HepG2 (cell line): ENCODE measurements around the gene COBLL1. TPM values are rescaled to one million over a fixed set of nuclear protein-coding genes. Genes with fewer than 3 reads are reported as not detected.

Experiments
- CEBPG ChIP-seq: IDR thresholded peaks from 2 replicates; pipeline ENCODE4 v1.6.1; 2016
- DR1 ChIP-seq: sonication (generic); formaldehyde crosslinking; IDR thresholded peaks from 2 replicates; pipeline ENCODE4 v1.8.0; 2021; ENCODE audit warnings: mild to moderate bottlenecking, missing genetic modification reagents, inconsistent platforms
- E2F5 ChIP-seq: sonication (generic); formaldehyde crosslinking; conservative IDR thresholded peaks from 2 replicates; pipeline ENCODE4 v1.4.0; 2020; ENCODE audit warnings: missing genetic modification reagents
- MIXL1 ChIP-seq: IDR thresholded peaks from 2 replicates; pipeline ENCODE4 v1.6.1; 2016
- MLXIP ChIP-seq: sonication (generic); formaldehyde crosslinking; IDR thresholded peaks from 2 replicates; pipeline ENCODE4 v1.9.0; 2021; ENCODE audit warnings: missing genetic modification reagents, borderline replicate concordance
- NCOR1 ChIP-seq: fragments of 200-600 bp; sonication (generic); IDR thresholded peaks from 2 replicates; pipeline ENCODE4 v1.7.0; 2017; ENCODE audit warnings: antibody characterized with exemption, low read length, borderline replicate concordance
- NR2F2 ChIP-seq: IDR thresholded peaks from 2 replicates; pipeline ENCODE4 v1.6.1; 2012; ENCODE audit warnings: low read depth, inconsistent platforms, borderline replicate concordance
- POGZ ChIP-seq: sonication (generic); formaldehyde crosslinking; IDR thresholded peaks from 2 replicates; pipeline ENCODE4 v1.4.0; 2020; ENCODE audit warnings: mild to moderate bottlenecking, missing genetic modification reagents
- PRDM10 ChIP-seq: sonication (generic); formaldehyde crosslinking; IDR thresholded peaks from 2 replicates; pipeline ENCODE4 v1.4.0; 2020; ENCODE audit warnings: low read depth, missing genetic modification reagents
- RFX1 ChIP-seq: fragments of 450-650 bp; IDR thresholded peaks from 2 replicates; pipeline ENCODE4 v1.6.1; 2017
- RFX3 ChIP-seq: IDR thresholded peaks from 2 replicates; pipeline ENCODE4 v1.6.1; 2016; ENCODE audit warnings: missing biosample characterization, missing genetic modification reagents
- TEAD2 ChIP-seq: sonication (generic); formaldehyde crosslinking; IDR thresholded peaks from 2 replicates; pipeline ENCODE4 v1.9.0; 2021; ENCODE audit warnings: missing genetic modification reagents
- ZHX2 ChIP-seq, 2 experiments: sonication (generic) in 1 of 2; formaldehyde crosslinking in 1 of 2; IDR thresholded peaks; 2 replicates each; pipeline versions ENCODE4 v1.6.1 to v1.9.0; 2014 to 2022; ENCODE audit warnings: antibody characterized with exemption in 1 of 2, borderline replicate concordance in 1 of 2, inconsistent platforms in 1 of 2, low read depth in 1 of 2, missing genetic modification reagents in 1 of 2
- ZNF253 ChIP-seq: sonication (generic); formaldehyde crosslinking; IDR thresholded peaks from 2 replicates; pipeline ENCODE4 v1.8.0; 2022; ENCODE audit warnings: mild to moderate bottlenecking, missing genetic modification reagents, borderline replicate concordance
- ZNF343 ChIP-seq: sonication (generic); formaldehyde crosslinking; IDR thresholded peaks from 2 replicates; pipeline ENCODE4 v1.4.0; 2020; ENCODE audit warnings: mild to moderate bottlenecking, missing genetic modification reagents
- polyA plus RNA-seq, 8 experiments: library from polyadenylated mRNA; depleted of rRNA in 3 of 8; stranded (reverse) in 7 of 8; unstranded in 1 of 8; fragments of >200 nt; fragmentation: Illumina TruSeq in 4 of 8; extraction: Trizol in 4 of 8; gene quantifications; 2 replicates each; pipeline versions ENCODE4 v1.2.1 to v1.2.3, GENCODE V29; 2011 to 2016; ENCODE audit warnings: low read depth in 4 of 8, missing spikeins in 1 of 8, mixed read lengths in 1 of 8; ENCODE audit not compliant: insufficient read depth in 1 of 8
- total RNA-seq, 5 experiments: library from RNA; depleted of rRNA; stranded (reverse); fragments of >200 nt; fragmentation: Illumina TruSeq; extraction: Trizol; gene quantifications; 2 replicates each; pipeline ENCODE4 v1.2.3, GENCODE V29; 2016; ENCODE audit warnings: low read depth in 1 of 5

Gene COBLL1
- total and polyA plus RNA-seq, 2 of the 13 experiments (the other 11 are each of a cell fraction or from before 2014, with no cell fraction given) = 32.6 to 86.8 TPM

GRCh38 chr2:164742738-164743317 lies 98.8 kb downstream of the COBLL1 start (continued):
- no peak for TF ChIP-seq E2F5 (CRISPR knock-in tag)
- TF ChIP-seq MIXL1 (CRISPR knock-in tag) = peak; percentile 82
- no peak for TF ChIP-seq ZNF253 (CRISPR knock-in tag)
- no peak for TF ChIP-seq DR1 (CRISPR knock-in tag)
- no peak for TF ChIP-seq ZNF343
- no peak for TF ChIP-seq ZHX2 (IDR thresholded peaks at IDR 0.05; ENCODE audit: low read depth)
- no peak for TF ChIP-seq ZHX2 (CRISPR knock-in tag; IDR thresholded peaks at IDR 0.05; ENCODE audit: borderline replicate concordance)
- TF ChIP-seq MLXIP (CRISPR knock-in tag) = no peak
- no peak for TF ChIP-seq RFX1
- TF ChIP-seq CEBPG (CRISPR knock-in tag) = peak; percentile 80
- TF ChIP-seq NR2F2 = peak; percentile 93
- TF ChIP-seq TEAD2 (CRISPR knock-in tag) = no peak
- TF ChIP-seq POGZ (CRISPR knock-in tag) = peak; percentile 88
- TF ChIP-seq NCOR1 = peak; percentile 95
- TF ChIP-seq RFX3 (CRISPR knock-in tag) = no peak
- TF ChIP-seq PRDM10 (CRISPR knock-in tag) = no peak
